Subcutaneous adipose tissue (tissue), 4 donors: Measurements from ENCODE around the gene ZNF497. TPM values are rescaled to one million over a fixed set of nuclear protein-coding genes. Genes with fewer than 3 reads are reported as not detected.

Experiments
- CTCF ChIP-seq: fragments of 450-650 bp; IDR thresholded peaks from one replicate; pipeline ENCODE4 v1.5.1; 2016; ENCODE audit warnings: low read depth, mild to moderate bottlenecking, control low read depth, antibody characterized with exemption, moderate library complexity
- total RNA-seq, 4 donors: library from RNA; depleted of rRNA; stranded (reverse); fragments of >200 nt; gene quantifications; one replicate each; pipeline ENCODE4 v1.1.0, GENCODE V29; 2016

ZNF497 gene
- total RNA-seq, 4 donors from 2014 or later = 0.51 to 4.1 (median 0.88) TPM; not detected in 1

GRCh38 chr19:58351558-58351878, 11.0 kb downstream of the ZNF497 start:
- TF ChIP-seq CTCF = no peak

- TF ChIP-seq CTCF = no peak
Measured at GRCh38 chr19:58350871-58351557, 11.5 kb downstream of the ZNF497 start.

- TF ChIP-seq CTCF = no peak
Measured at GRCh38 chr19:58350001-58350861, 12.3 kb downstream of the ZNF497 start.

- TF ChIP-seq CTCF = no peak
Measured at GRCh38 chr19:58349590-58349989, 13.0 kb downstream of the ZNF497 start.

- TF ChIP-seq CTCF = no peak
Measured at GRCh38 chr19:58346961-58347929, 15.3 kb downstream of the ZNF497 start.

- no peak for TF ChIP-seq CTCF
Measured at GRCh38 chr19:58345558-58345957, 17.0 kb downstream of the ZNF497 start.
